HUES64 (cell line): ENCODE results near the gene PCBP3.

ENCODE experiments used
- H3K27ac ChIP-seq: 2 replicates; pipeline ENCODE4 v1.7.0; 2013; ENCODE audit warnings: low read depth, low read length, inconsistent platforms
- H3K27me3 ChIP-seq: 2 replicates; pipeline ENCODE4 v1.6.1; 2013; ENCODE audit warnings: mild to moderate bottlenecking, low read length; ENCODE audit not compliant: insufficient read depth
- H3K36me3 ChIP-seq: 2 replicates; pipeline ENCODE4 v1.6.1; 2013; ENCODE audit warnings: mild to moderate bottlenecking, low read length; ENCODE audit not compliant: insufficient read depth
- H3K4me1 ChIP-seq: 2 replicates; pipeline ENCODE4 v1.6.1; 2013; ENCODE audit warnings: mild to moderate bottlenecking, low read length, moderate library complexity; ENCODE audit not compliant: insufficient read depth
- H3K4me3 ChIP-seq: 2 replicates; pipeline ENCODE4 v1.5.1; 2013; ENCODE audit warnings: mild to moderate bottlenecking, low read length, moderate library complexity
- H3K9ac ChIP-seq: 2 replicates; pipeline ENCODE4 v1.6.1; 2013; ENCODE audit warnings: mild to moderate bottlenecking, low read depth, low read length
- H3K9me3 ChIP-seq: 2 replicates; pipeline ENCODE4 v1.6.1; 2013; ENCODE audit warnings: low read depth, low read length; ENCODE audit not compliant: insufficient read depth
- WGBS: fragments of 150-250, 120-280 bp; methylation state at CpG from one replicate; pipeline ENCODE4 v1.1.7; 2013; ENCODE audit warnings: missing lambda C conversion rate; 5-methylcytosine and 5-hydroxymethylcytosine counted together

PCBP3 gene

GRCh38 chr21:45766055-45766454, 122.5 kb downstream of the PCBP3 start:
- no peak overlapping the region for H3K9ac ChIP-seq
- no peaks in the 10 kb centered on the region for H3K4me1 ChIP-seq
- H3K27me3 ChIP-seq, result no peaks in the 10 kb centered on the region
- no peaks in the 10 kb centered on the region for H3K9me3 ChIP-seq
- no peak overlapping the region for H3K4me3 ChIP-seq
- H3K36me3 ChIP-seq, result no peaks in the 10 kb centered on the region
- H3K27ac ChIP-seq, result no peak overlapping the region
- 94% methylated on average over 14 of the region's 14 CpGs for WGBS

- no peak overlapping the region for H3K27ac ChIP-seq
- 95% methylated on average over 5 of the region's 5 CpGs for WGBS
Observed at GRCh38 chr21:45766501-45766900, 123.0 kb downstream of the PCBP3 start.

GRCh38 chr21:45767071-45768006, 123.8 kb downstream of the PCBP3 start:
- Histone ChIP-seq H3K9ac (no peak overlapping the region), H3K27me3 (no peaks in the 10 kb centered on the region), H3K4me1 (no peaks in the 10 kb centered on the region), H3K9me3 (no peaks in the 10 kb centered on the region), H3K27ac (no peak overlapping the region), H3K4me3 (no peak overlapping the region), H3K36me3 (no peaks in the 10 kb centered on the region)
- WGBS, result 89% methylated on average over 13 of the region's 13 CpGs

More at GRCh38 chr21:45766501-45766900, 123.0 kb downstream of the PCBP3 start:
- no peak overlapping the region for H3K4me3 ChIP-seq
- no peaks in the 10 kb centered on the region for H3K9me3 ChIP-seq
- no peak overlapping the region for H3K9ac ChIP-seq
- no peaks in the 10 kb centered on the region for H3K4me1 ChIP-seq
- no peaks in the 10 kb centered on the region for H3K36me3 ChIP-seq
- no peaks in the 10 kb centered on the region for H3K27me3 ChIP-seq

GRCh38 chr21:45768011-45768739, 124.7 kb downstream of the PCBP3 start:
- Histone ChIP-seq H3K36me3 (no peaks in the 10 kb centered on the region), H3K9ac (no peak overlapping the region), H3K4me1 (no peaks in the 10 kb centered on the region), H3K4me3 (no peak overlapping the region), H3K27me3 (no peaks in the 10 kb centered on the region), H3K27ac (no peak overlapping the region), H3K9me3 (no peaks in the 10 kb centered on the region)
- WGBS, result 91% methylated on average over 11 of the region's 11 CpGs

GRCh38 chr21:45768740-45769048, 125.2 kb downstream of the PCBP3 start:
- Histone ChIP-seq H3K27me3 (no peaks in the 10 kb centered on the region), H3K4me1 (no peaks in the 10 kb centered on the region), H3K36me3 (no peaks in the 10 kb centered on the region), H3K27ac (no peak overlapping the region), H3K9ac (no peak overlapping the region), H3K9me3 (no peaks in the 10 kb centered on the region), H3K4me3 (no peak overlapping the region)
- WGBS, result 87% methylated on average over 11 of the region's 11 CpGs

GRCh38 chr21:45769294-45769693, 125.8 kb downstream of the PCBP3 start:
- no peak overlapping the region for H3K27ac ChIP-seq

GRCh38 chr21:45769896-45770295, 126.4 kb downstream of the PCBP3 start:
- Histone ChIP-seq H3K36me3 (no peaks in the 10 kb centered on the region), H3K27ac (no peak overlapping the region), H3K27me3 (no peaks in the 10 kb centered on the region), H3K9ac (no peak overlapping the region), H3K9me3 (no peaks in the 10 kb centered on the region), H3K4me1 (no peaks in the 10 kb centered on the region), H3K4me3 (no peak overlapping the region)
- WGBS, result 89% methylated on average over 12 of the region's 16 CpGs

More at GRCh38 chr21:45769294-45769693, 125.8 kb downstream of the PCBP3 start:
- no peak overlapping the region for H3K9ac ChIP-seq
- no peaks in the 10 kb centered on the region for H3K27me3 ChIP-seq
- WGBS, result 94% methylated on average over 14 of the region's 14 CpGs
- no peak overlapping the region for H3K4me3 ChIP-seq
- no peaks in the 10 kb centered on the region for H3K4me1 ChIP-seq
- H3K36me3 ChIP-seq, result no peaks in the 10 kb centered on the region
- H3K9me3 ChIP-seq, result no peaks in the 10 kb centered on the region

GRCh38 chr21:45772180-45772579, 128.7 kb downstream of the PCBP3 start:
- H3K9me3 ChIP-seq, result 0 out of 2 replicates have a peak, but pooled peaks cover 1% of the 10 kb centered on the region
- H3K9ac ChIP-seq, result no peak overlapping the region
- H3K4me1 ChIP-seq, result no peaks in the 10 kb centered on the region
- no peaks in the 10 kb centered on the region for H3K36me3 ChIP-seq
- no peak overlapping the region for H3K27ac ChIP-seq
- no peak overlapping the region for H3K4me3 ChIP-seq
- H3K27me3 ChIP-seq, result no peaks in the 10 kb centered on the region

GRCh38 chr21:45774291-45774690, 130.8 kb downstream of the PCBP3 start:
- no peaks in the 10 kb centered on the region for H3K27me3 ChIP-seq
- H3K9ac ChIP-seq, result no peak overlapping the region
- H3K36me3 ChIP-seq, result no peaks in the 10 kb centered on the region
- H3K4me3 ChIP-seq, result no peak overlapping the region
- 0 out of 2 replicates have a peak, but pooled peaks cover 9% of the 10 kb centered on the region for H3K9me3 ChIP-seq
- no peaks in the 10 kb centered on the region for H3K4me1 ChIP-seq
- H3K27ac ChIP-seq, result no peak overlapping the region
- WGBS, result 100% methylated on average over 3 of the region's 5 CpGs

GRCh38 chr21:45776971-45777370, 133.4 kb downstream of the PCBP3 start:
- no peak overlapping the region for H3K9ac ChIP-seq
- H3K4me3 ChIP-seq, result no peak overlapping the region
- no peaks in the 10 kb centered on the region for H3K27me3 ChIP-seq
- H3K36me3 ChIP-seq, result no peaks in the 10 kb centered on the region
- H3K9me3 ChIP-seq, result 0 out of 2 replicates have a peak, but pooled peaks cover 9% of the 10 kb centered on the region
- H3K4me1 ChIP-seq, result no peaks in the 10 kb centered on the region
- no peak overlapping the region for H3K27ac ChIP-seq
- WGBS, result 94% methylated on average over 1 of the region's 1 CpG

GRCh38 chr21:45778686-45779085, 135.2 kb downstream of the PCBP3 start:
- no peaks in the 10 kb centered on the region for H3K4me1 ChIP-seq
- no peak overlapping the region for H3K4me3 ChIP-seq
- H3K27ac ChIP-seq, result no peak overlapping the region
- 0 out of 2 replicates have a peak, but pooled peaks cover 9% of the 10 kb centered on the region for H3K9me3 ChIP-seq
- 91% methylated on average over 1 of the region's 1 CpG for WGBS
- no peak overlapping the region for H3K9ac ChIP-seq
- no peaks in the 10 kb centered on the region for H3K27me3 ChIP-seq
- no peaks in the 10 kb centered on the region for H3K36me3 ChIP-seq
